K562 (cell line): ENCODE results near the gene SAPCD1. TPM values are rescaled to one million over a fixed set of nuclear protein-coding genes. Genes with fewer than 3 reads are reported as not detected.
A peak's percentile ranks its signal among the peaks of the same experiment; 100 is the strongest.

ENCODE experiments used
- BHLHE40 ChIP-seq: IDR thresholded peaks from 2 replicates; pipeline ENCODE4 v1.6.1; 2011; ENCODE audit warnings: low read length, improper control_type of control experiment
- CCAR2 ChIP-seq: fragments of 200-400 bp; formaldehyde crosslinking; IDR thresholded peaks from 2 replicates; pipeline ENCODE4 v1.6.1; 2017; ENCODE audit warnings: mild to moderate bottlenecking, low read depth, low read length
- CHD4 ChIP-seq: fragments of 200-600 bp; sonication (generic); IDR thresholded peaks from 3 replicates; pipeline ENCODE4 v1.6.1; 2012; ENCODE audit warnings: low read depth, mild to moderate bottlenecking, mixed read lengths, low read length, inconsistent platforms; ENCODE audit not compliant: insufficient read depth, insufficient replicate concordance, poor library complexity, severe bottlenecking
- KHSRP ChIP-seq: fragments of 450-650 bp; IDR thresholded peaks from 2 replicates; pipeline ENCODE4 v1.6.1; 2017
- NCOA4 ChIP-seq: fragments of 450-650 bp; IDR thresholded peaks from 2 replicates; pipeline ENCODE4 v1.6.1; 2018; ENCODE audit warnings: mild to moderate bottlenecking; ENCODE audit not compliant: partially characterized antibody
- NFRKB ChIP-seq: fragments of 450-650 bp; IDR thresholded peaks from 2 replicates; pipeline ENCODE4 v1.6.1; 2016; ENCODE audit warnings: low read depth
- PHB2 ChIP-seq: fragments of 450-650 bp; IDR thresholded peaks from 2 replicates; pipeline ENCODE4 v1.6.1; 2017; ENCODE audit warnings: low read depth
- ZNF232 ChIP-seq: sonication (generic); formaldehyde crosslinking; IDR thresholded peaks from 2 replicates; pipeline ENCODE4 v1.8.0; 2022; ENCODE audit warnings: mild to moderate bottlenecking, missing genetic modification reagents
- ZNF830 ChIP-seq: fragments of 250-450 bp; sonication (Bioruptor Pico); IDR thresholded peaks from 2 replicates; pipeline ENCODE4 v1.5.0; 2021; ENCODE audit warnings: mild to moderate bottlenecking
- polyA plus RNA-seq, 8 experiments: library from polyadenylated mRNA; depleted of rRNA in 4 of 8; stranded (reverse) in 5 of 8; unstranded in 3 of 8; fragments of >200 nt; fragmentation: Nextera tagmentation in 2 of 8; fragmentation: Illumina TruSeq in 1 of 8; extraction: Ambion mirVana in 2 of 8; extraction: Trizol in 1 of 8; gene quantifications; 2 replicates each; pipeline versions ENCODE4 v1.2.1 to v1.2.3, GENCODE V29; 2011 to 2014; ENCODE audit warnings: inconsistent platforms in 1 of 8, missing spikeins in 1 of 8
- total RNA-seq, 7 experiments: library from RNA; depleted of rRNA in 6 of 7; stranded (reverse); fragments of >200 nt in 6 of 7; fragmentation: Illumina TruSeq in 2 of 7; extraction: Trizol in 2 of 7; gene quantifications; 2 replicates each; pipeline versions ENCODE4 v1.2.1 to v1.2.3, GENCODE V29; 2011 to 2021; ENCODE audit warnings: low replicate concordance in 1 of 7
- TF ChIP-seq, protein P1 (sequence below): fragments of 450-650 bp; conservative IDR thresholded peaks from 2 replicates; pipeline ENCODE4 v1.6.1; 2016; ENCODE audit warnings: missing genetic modification characterization, low read depth, mild to moderate bottlenecking, missing compliant biosample characterization, moderate library complexity
- TF ChIP-seq, protein P2 (sequence below): fragments of 450-650 bp; formaldehyde crosslinking; IDR thresholded peaks from 2 replicates; pipeline ENCODE4 v1.4.0; 2022; ENCODE audit warnings: missing genetic modification characterization
- TF ChIP-seq, protein P3 (sequence below): fragments of 450-650 bp; IDR thresholded peaks from 2 replicates; pipeline ENCODE4 v1.6.1; 2017; ENCODE audit warnings: antibody characterized with exemption, mild to moderate bottlenecking
- TF ChIP-seq, protein P4 (sequence below): sonication (generic); formaldehyde crosslinking; IDR thresholded peaks from 2 replicates; pipeline ENCODE4 v1.8.1; 2023; ENCODE audit warnings: mild to moderate bottlenecking, missing genetic modification reagents
- TF ChIP-seq, protein P5 (sequence below): fragments of 450-650 bp; IDR thresholded peaks from 2 replicates; pipeline ENCODE4 v1.6.1; 2016; ENCODE audit warnings: missing biosample characterization, missing genetic modification characterization
- TF ChIP-seq, protein P6 (sequence below): fragments of 450-650 bp; formaldehyde crosslinking; conservative IDR thresholded peaks from 2 replicates; pipeline ENCODE4 v1.4.0; 2022; ENCODE audit warnings: mild to moderate bottlenecking, missing genetic modification characterization

SAPCD1 gene
- total and polyA plus RNA-seq, 9 of the 15 experiments (the other 6 are each of a cell fraction or from before 2014, with no cell fraction given), result 2.6 to 30.2 (median 7.4) TPM

DNA sequence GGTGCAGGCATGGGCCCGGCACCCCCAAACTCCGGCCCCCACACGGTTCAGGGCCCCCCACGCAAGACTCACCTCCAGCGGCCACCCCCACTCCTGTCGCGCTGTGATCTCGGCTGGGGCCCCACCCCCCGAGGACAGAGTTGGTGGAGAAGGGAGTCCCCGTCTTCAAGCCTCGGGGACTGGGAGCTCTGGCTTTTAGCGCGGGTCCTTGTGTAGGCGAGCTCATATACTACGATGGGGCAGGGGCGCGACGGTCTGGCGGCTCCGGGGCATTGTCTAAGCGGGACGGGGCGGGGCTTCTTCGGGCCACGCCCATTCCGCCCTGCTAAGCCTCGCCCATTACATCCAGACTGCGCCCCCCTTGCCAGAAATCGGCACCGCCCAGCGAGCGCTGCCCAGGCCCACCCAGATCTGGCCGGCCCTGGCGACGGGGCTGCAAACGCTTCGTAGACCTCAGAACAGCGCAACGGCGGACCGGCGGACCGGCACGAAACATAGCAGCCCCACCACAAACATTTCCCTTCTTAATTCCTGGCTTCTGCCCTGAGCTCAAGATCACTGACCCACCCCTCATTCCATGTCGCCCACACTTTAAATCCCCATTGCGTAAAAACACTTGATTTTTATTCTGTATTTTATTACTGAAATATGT is 32.4 kb upstream of the SAPCD1 start (continued):
- TF ChIP-seq, protein P1, sequence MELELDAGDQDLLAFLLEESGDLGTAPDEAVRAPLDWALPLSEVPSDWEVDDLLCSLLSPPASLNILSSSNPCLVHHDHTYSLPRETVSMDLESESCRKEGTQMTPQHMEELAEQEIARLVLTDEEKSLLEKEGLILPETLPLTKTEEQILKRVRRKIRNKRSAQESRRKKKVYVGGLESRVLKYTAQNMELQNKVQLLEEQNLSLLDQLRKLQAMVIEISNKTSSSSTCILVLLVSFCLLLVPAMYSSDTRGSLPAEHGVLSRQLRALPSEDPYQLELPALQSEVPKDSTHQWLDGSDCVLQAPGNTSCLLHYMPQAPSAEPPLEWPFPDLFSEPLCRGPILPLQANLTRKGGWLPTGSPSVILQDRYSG (tag), result no peak
- TF ChIP-seq, protein P2, sequence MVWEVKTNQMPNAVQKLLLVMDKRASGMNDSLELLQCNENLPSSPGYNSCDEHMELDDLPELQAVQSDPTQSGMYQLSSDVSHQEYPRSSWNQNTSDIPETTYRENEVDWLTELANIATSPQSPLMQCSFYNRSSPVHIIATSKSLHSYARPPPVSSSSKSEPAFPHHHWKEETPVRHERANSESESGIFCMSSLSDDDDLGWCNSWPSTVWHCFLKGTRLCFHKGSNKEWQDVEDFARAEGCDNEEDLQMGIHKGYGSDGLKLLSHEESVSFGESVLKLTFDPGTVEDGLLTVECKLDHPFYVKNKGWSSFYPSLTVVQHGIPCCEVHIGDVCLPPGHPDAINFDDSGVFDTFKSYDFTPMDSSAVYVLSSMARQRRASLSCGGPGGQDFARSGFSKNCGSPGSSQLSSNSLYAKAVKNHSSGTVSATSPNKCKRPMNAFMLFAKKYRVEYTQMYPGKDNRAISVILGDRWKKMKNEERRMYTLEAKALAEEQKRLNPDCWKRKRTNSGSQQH (CRISPR knock-in tag), result peak; percentile 99
- TF ChIP-seq, protein P3, sequence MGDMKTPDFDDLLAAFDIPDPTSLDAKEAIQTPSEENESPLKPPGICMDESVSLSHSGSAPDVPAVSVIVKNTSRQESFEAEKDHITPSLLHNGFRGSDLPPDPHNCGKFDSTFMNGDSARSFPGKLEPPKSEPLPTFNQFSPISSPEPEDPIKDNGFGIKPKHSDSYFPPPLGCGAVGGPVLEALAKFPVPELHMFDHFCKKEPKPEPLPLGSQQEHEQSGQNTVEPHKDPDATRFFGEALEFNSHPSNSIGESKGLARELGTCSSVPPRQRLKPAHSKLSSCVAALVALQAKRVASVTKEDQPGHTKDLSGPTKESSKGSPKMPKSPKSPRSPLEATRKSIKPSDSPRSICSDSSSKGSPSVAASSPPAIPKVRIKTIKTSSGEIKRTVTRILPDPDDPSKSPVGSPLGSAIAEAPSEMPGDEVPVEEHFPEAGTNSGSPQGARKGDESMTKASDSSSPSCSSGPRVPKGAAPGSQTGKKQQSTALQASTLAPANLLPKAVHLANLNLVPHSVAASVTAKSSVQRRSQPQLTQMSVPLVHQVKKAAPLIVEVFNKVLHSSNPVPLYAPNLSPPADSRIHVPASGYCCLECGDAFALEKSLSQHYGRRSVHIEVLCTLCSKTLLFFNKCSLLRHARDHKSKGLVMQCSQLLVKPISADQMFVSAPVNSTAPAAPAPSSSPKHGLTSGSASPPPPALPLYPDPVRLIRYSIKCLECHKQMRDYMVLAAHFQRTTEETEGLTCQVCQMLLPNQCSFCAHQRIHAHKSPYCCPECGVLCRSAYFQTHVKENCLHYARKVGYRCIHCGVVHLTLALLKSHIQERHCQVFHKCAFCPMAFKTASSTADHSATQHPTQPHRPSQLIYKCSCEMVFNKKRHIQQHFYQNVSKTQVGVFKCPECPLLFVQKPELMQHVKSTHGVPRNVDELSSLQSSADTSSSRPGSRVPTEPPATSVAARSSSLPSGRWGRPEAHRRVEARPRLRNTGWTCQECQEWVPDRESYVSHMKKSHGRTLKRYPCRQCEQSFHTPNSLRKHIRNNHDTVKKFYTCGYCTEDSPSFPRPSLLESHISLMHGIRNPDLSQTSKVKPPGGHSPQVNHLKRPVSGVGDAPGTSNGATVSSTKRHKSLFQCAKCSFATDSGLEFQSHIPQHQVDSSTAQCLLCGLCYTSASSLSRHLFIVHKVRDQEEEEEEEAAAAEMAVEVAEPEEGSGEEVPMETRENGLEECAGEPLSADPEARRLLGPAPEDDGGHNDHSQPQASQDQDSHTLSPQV, result no peak
- TF ChIP-seq, protein P4, sequence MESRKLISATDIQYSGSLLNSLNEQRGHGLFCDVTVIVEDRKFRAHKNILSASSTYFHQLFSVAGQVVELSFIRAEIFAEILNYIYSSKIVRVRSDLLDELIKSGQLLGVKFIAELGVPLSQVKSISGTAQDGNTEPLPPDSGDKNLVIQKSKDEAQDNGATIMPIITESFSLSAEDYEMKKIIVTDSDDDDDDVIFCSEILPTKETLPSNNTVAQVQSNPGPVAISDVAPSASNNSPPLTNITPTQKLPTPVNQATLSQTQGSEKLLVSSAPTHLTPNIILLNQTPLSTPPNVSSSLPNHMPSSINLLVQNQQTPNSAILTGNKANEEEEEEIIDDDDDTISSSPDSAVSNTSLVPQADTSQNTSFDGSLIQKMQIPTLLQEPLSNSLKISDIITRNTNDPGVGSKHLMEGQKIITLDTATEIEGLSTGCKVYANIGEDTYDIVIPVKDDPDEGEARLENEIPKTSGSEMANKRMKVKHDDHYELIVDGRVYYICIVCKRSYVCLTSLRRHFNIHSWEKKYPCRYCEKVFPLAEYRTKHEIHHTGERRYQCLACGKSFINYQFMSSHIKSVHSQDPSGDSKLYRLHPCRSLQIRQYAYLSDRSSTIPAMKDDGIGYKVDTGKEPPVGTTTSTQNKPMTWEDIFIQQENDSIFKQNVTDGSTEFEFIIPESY (CRISPR knock-in tag), result peak; percentile 79; the same call in 1 of the 2 replicates
- TF ChIP-seq PHB2 (peak; percentile 60; the same call in 1 of the 2 replicates), CCAR2 (no peak), NCOA4 (peak; percentile 17), KHSRP (peak; percentile 63), CHD4 (peak; percentile 86), BHLHE40 (peak; percentile 3), NFRKB (no peak), ZNF830 (CRISPR knock-in tag) (peak; percentile 100), ZNF232 (peak; percentile 76; the same call in 1 of the 2 replicates)
- TF ChIP-seq, protein P5, sequence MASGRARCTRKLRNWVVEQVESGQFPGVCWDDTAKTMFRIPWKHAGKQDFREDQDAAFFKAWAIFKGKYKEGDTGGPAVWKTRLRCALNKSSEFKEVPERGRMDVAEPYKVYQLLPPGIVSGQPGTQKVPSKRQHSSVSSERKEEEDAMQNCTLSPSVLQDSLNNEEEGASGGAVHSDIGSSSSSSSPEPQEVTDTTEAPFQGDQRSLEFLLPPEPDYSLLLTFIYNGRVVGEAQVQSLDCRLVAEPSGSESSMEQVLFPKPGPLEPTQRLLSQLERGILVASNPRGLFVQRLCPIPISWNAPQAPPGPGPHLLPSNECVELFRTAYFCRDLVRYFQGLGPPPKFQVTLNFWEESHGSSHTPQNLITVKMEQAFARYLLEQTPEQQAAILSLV (tag), result no peak
- TF ChIP-seq, protein P6, sequence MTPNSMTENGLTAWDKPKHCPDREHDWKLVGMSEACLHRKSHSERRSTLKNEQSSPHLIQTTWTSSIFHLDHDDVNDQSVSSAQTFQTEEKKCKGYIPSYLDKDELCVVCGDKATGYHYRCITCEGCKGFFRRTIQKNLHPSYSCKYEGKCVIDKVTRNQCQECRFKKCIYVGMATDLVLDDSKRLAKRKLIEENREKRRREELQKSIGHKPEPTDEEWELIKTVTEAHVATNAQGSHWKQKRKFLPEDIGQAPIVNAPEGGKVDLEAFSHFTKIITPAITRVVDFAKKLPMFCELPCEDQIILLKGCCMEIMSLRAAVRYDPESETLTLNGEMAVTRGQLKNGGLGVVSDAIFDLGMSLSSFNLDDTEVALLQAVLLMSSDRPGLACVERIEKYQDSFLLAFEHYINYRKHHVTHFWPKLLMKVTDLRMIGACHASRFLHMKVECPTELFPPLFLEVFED (CRISPR knock-in tag), result peak; percentile 99
